Fibroblast of lung (primary cell): ENCODE results near the gene ANKRD33. TPM values are rescaled to one million over a fixed set of nuclear protein-coding genes. Genes with fewer than 3 reads are reported as not detected.

ENCODE experiments used
- DNase-seq, 2 donors: peaks; one replicate each; pipeline versions ENCODE4 v3.0.0 to v3.0.0-alpha.2; 2010; ENCODE audit warnings: low read depth in 2 of 2
- H2AFZ ChIP-seq: 2 replicates; pipeline ENCODE4 v1.5.1; 2012; ENCODE audit warnings: low read length, control low read depth, inconsistent platforms
- H3K27ac ChIP-seq: 2 replicates; pipeline ENCODE4 v1.5.1; 2011; ENCODE audit warnings: low read length, control low read depth; ENCODE audit not compliant: insufficient read depth
- H3K27me3 ChIP-seq: 2 replicates; pipeline ENCODE4 v1.5.1; 2011; ENCODE audit warnings: mild to moderate bottlenecking, low read length; ENCODE audit not compliant: control insufficient read depth, insufficient read depth
- H3K36me3 ChIP-seq: 2 replicates; pipeline ENCODE4 v1.5.1; 2011; ENCODE audit warnings: low read length; ENCODE audit not compliant: control insufficient read depth, insufficient read depth
- H3K4me1 ChIP-seq: 2 replicates; pipeline ENCODE4 v1.5.1; 2011; ENCODE audit warnings: low read length; ENCODE audit not compliant: control insufficient read depth, insufficient read depth; ENCODE audit errors: extremely low read depth
- H3K4me2 ChIP-seq: 2 replicates; pipeline ENCODE4 v1.5.1; 2011; ENCODE audit warnings: low read length, control low read depth; ENCODE audit not compliant: insufficient read depth; ENCODE audit errors: extremely low read depth
- H3K4me3 ChIP-seq, 4 experiments: fragments of 200-600 bp in 1 of 4; sonication (generic) in 1 of 4; replicated peaks in 1 of 4; 2 replicates each; pipeline ENCODE4 v1.5.1; 2011 to 2016; ENCODE audit warnings: low read length in 4 of 4, low read depth in 3 of 4, mild to moderate bottlenecking in 3 of 4, control low read depth in 2 of 4, inconsistent platforms in 1 of 4, mixed read lengths in 1 of 4; ENCODE audit not compliant: insufficient read depth in 1 of 4; ENCODE audit errors: control extremely low read depth in 1 of 4
- H3K79me2 ChIP-seq: 2 replicates; pipeline ENCODE4 v1.5.1; 2012; ENCODE audit warnings: mild to moderate bottlenecking, low read length, inconsistent platforms; ENCODE audit not compliant: control insufficient read depth, insufficient read depth
- H3K9ac ChIP-seq: 2 replicates; pipeline ENCODE4 v1.5.1; 2011; ENCODE audit warnings: mild to moderate bottlenecking, low read length, control low read depth; ENCODE audit not compliant: insufficient read depth
- H3K9me3 ChIP-seq: 2 replicates; pipeline ENCODE4 v1.5.1; 2012; ENCODE audit warnings: low read depth, low read length; ENCODE audit not compliant: control insufficient read depth, insufficient read depth
- H4K20me1 ChIP-seq: 2 replicates; pipeline ENCODE4 v1.5.1; 2011; ENCODE audit warnings: low read length; ENCODE audit not compliant: control insufficient read depth, insufficient read depth; ENCODE audit errors: extremely low read depth
- CTCF ChIP-seq, 2 donors: IDR thresholded peaks in 1 of 2; conservative IDR thresholded peaks in 1 of 2; 1 replicate in 1 of 2; 2 replicates in 1 of 2; pipeline ENCODE4 v1.5.1; 2011 to 2012; ENCODE audit warnings: low read length in 2 of 2, control low read depth in 1 of 2, inconsistent platforms in 1 of 2, low read depth in 1 of 2, mild to moderate bottlenecking in 1 of 2
- EZH2 ChIP-seq: IDR thresholded peaks from 2 replicates; pipeline ENCODE4 v1.5.1; 2012; ENCODE audit warnings: low read length, control low read depth, mild to moderate bottlenecking; ENCODE audit errors: missing control alignments
- polyA plus RNA-seq, 2 donors: library from polyadenylated mRNA; depleted of rRNA in 1 of 2; stranded (reverse) in 1 of 2; unstranded in 1 of 2; fragments of >200 nt; gene quantifications; 2 replicates each; pipeline ENCODE4 v1.2.1, GENCODE V29; 2011 to 2012; ENCODE audit warnings: missing spikeins in 1 of 2
- total RNA-seq: library from RNA; depleted of rRNA; stranded (reverse); fragments of >200 nt; gene quantifications from 2 replicates; pipeline ENCODE4 v1.2.1, GENCODE V29; 2014

Gene ANKRD33
- total and polyA plus RNA-seq, 2 donors (not counting 1 experiment from before 2014, with no cell fraction given): under 0.01 TPM; not detected in 1

GRCh38 chr12:51874486-51874885 lies 13.4 kb upstream of the ANKRD33 start:
- no peaks in the 10 kb centered on the region for H4K20me1 ChIP-seq
- H3K4me1 ChIP-seq: no peaks in the 10 kb centered on the region
- H3K27ac ChIP-seq: no peak overlapping the region
- H3K79me2 ChIP-seq: no peaks in the 10 kb centered on the region
- no peak for TF ChIP-seq CTCF (conservative IDR thresholded peaks at IDR 0.05 in 1 of 2, IDR thresholded peaks at IDR 0.05 in 1 of 2; ENCODE audit: low read depth in 1 of 2, low read length in 2 of 2)
- no peak for TF ChIP-seq EZH2
- H3K9ac ChIP-seq: no peak overlapping the region
- peaks cover 10% of the 10 kb centered on the region for H3K27me3 ChIP-seq
- H3K4me2 ChIP-seq: no peak overlapping the region
- H3K4me3 ChIP-seq: no peak overlapping the region
- H2AFZ ChIP-seq: no peak overlapping the region
- DNase-seq: no peak
- H3K36me3 ChIP-seq: no peaks in the 10 kb centered on the region
- no peaks in the 10 kb centered on the region for H3K9me3 ChIP-seq

GRCh38 chr12:51879102-51879501 lies 8.8 kb upstream of the ANKRD33 start:
- TF ChIP-seq EZH2: no peak
- no peak for TF ChIP-seq CTCF (conservative IDR thresholded peaks at IDR 0.05 in 1 of 2, IDR thresholded peaks at IDR 0.05 in 1 of 2; ENCODE audit: low read depth in 1 of 2, low read length in 2 of 2)
- no peak overlapping the region for H3K4me3 ChIP-seq
- no peak overlapping the region for H3K27ac ChIP-seq
- no peak overlapping the region for H3K4me2 ChIP-seq
- no peaks in the 10 kb centered on the region for H3K27me3 ChIP-seq
- no peak for DNase-seq
- no peaks in the 10 kb centered on the region for H3K4me1 ChIP-seq
- no peak overlapping the region for H3K9ac ChIP-seq
- no peaks in the 10 kb centered on the region for H3K36me3 ChIP-seq
- no peaks in the 10 kb centered on the region for H3K9me3 ChIP-seq
- no peaks in the 10 kb centered on the region for H4K20me1 ChIP-seq
- H3K79me2 ChIP-seq: no peaks in the 10 kb centered on the region
- H2AFZ ChIP-seq: no peak overlapping the region

- Histone ChIP-seq H3K4me1 (peaks cover 4% of the 10 kb centered on the region), H2AFZ (no peak overlapping the region), H3K4me3 (no peak overlapping the region), H3K79me2 (no peaks in the 10 kb centered on the region), H3K9me3 (no peaks in the 10 kb centered on the region), H3K9ac (no peak overlapping the region), H3K27me3 (no peaks in the 10 kb centered on the region), H3K27ac (no peak overlapping the region), H4K20me1 (no peaks in the 10 kb centered on the region), H3K4me2 (no peak overlapping the region), H3K36me3 (no peaks in the 10 kb centered on the region)
- no peak for DNase-seq
- TF ChIP-seq EZH2 (no peak), CTCF (conservative IDR thresholded peaks at IDR 0.05 in 1 of 2, IDR thresholded peaks at IDR 0.05 in 1 of 2; ENCODE audit: low read depth in 1 of 2, low read length in 2 of 2) (no peak)
Observed at GRCh38 chr12:51883295-51883694, 4.6 kb upstream of the ANKRD33 start.
